Suppressor macrophage treated with lipopolysaccharide for 1 hour (primary cell): ENCODE measurements around the gene RASD2.
"Not testable (repeated sequence)": the region's sequence is repeated elsewhere in the genome, so short reads cannot be mapped to it uniquely, and the experiment has no call there.

Experiments used
- DNase-seq, 3 donors: peaks; one replicate each; pipeline ENCODE4 v3.0.0-alpha.2; 2020 to 2022

The RASD2 gene, protein sequence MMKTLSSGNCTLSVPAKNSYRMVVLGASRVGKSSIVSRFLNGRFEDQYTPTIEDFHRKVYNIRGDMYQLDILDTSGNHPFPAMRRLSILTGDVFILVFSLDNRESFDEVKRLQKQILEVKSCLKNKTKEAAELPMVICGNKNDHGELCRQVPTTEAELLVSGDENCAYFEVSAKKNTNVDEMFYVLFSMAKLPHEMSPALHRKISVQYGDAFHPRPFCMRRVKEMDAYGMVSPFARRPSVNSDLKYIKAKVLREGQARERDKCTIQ

GRCh38 chr22:35540595-35541253 lies at the start of gene RASD2:
RASD2 (plus strand) TSS chr22:35540831; CDS start chr22:35546810, 5,979 bp downstream.
- DNase-seq, result peak in 2 of 3 donors; percentile 22 to 55

- DNase-seq, result not testable (repeated sequence)
These were observed 49.3 kb upstream of the RASD2 start for GRCh38 chr22:35491061-35491907.

GRCh38 chr22:35491908-35492380 lies 48.7 kb upstream of the RASD2 start:
- DNase-seq, result no peak

GRCh38 chr22:35493074-35493473 lies 47.6 kb upstream of the RASD2 start:
- no peak for DNase-seq

- DNase-seq, result not testable (repeated sequence)
These were observed 44.9 kb upstream of the RASD2 start for GRCh38 chr22:35495711-35496110.

- DNase-seq, result no peak
These were observed 43.8 kb upstream of the RASD2 start for GRCh38 chr22:35496768-35497312.

DNA sequence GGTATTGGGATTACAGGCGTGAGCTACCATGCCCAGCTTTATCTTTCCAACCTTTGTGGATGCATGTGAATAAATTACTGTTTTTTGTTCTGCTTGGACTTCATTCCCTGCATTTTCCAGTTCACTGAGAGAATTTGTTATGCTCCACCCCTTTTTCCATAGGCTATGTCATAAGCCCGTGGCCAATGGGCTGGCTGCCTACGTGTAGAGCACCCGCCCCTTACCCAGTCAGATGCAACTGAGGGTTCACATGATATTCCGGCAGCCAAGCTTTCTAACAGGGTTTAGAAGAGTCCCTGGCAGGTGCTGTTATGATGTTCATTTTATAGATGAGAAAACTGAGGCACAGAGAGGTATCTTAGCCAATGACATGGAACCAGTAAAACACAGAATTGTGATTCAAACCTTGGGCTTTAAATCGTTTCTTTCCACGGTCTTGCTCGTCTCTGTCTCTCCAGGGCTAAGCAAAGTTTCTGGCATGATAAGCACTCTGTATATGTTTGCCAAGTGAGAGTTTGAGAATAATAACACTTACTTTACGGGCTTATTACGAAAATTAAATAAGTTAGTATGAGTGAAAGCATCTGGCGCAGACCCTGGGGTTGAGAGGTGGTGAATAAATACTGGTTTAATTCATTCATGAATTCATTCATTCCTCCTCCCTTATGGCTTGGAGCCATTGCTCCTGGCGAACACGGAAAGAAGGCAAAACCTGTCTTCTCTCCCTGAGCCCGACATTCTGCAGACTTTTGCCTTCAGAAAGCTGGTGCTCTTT lies 42.4 kb upstream of the RASD2 start:
- DNase-seq, result no peak

DNA sequence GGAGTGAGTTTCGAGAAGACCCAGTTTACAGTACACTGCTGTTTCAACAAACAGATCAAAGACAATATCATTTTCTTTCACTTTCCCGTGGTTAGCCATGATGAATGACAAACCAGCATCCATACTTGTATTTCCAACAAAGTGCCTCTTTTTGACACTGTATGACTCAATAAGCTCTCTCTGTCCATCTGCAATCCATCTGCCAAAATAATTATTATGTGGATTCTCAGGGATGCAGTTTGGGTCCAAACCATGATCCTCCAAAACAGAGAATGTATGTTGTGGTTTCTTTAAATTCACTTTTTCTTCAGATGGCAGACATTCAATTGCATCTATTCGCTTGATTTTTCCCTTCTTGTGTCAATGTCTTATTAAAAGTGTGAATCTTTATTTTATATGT lies 37.8 kb upstream of the RASD2 start:
- DNase-seq, result no peak

DNA sequence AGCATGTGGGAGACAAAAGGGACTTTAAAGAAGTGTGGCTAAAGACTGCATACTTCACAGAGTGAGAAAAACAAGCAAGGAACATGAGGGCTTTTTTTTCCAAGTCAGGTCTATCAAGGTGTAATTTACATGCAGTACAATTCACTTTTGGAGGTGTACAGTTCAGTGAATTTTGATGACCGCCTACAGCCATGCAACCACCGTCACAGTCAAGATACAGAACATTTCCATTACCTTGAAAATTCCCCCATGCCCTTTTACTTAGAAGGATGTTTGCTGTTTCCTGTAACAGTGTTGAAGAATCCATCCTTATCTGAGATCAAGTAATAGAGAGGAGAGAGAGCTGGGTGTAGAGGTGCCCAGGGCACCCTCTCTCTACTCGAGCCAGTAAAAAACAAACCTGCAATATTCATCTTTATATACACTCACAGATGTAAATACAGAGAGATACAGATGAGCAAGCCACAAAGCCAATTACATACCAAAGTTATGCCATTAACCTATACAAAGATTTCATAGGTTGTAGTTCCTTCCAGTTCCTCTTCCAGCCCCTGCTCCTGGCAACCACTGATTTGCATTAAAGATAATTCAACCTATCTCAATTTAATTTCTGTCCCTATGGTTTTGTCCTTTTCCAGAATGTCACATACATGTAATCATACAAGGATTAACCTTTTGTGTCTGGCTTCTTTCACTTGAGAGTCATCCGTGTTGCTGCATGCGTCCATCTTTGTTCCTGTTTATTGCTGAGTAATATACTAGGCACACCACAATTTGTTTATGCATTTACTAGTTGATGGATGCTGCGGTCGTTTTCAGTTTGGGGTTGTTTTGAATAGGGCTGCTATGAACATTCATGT lies 35.0 kb upstream of the RASD2 start:
- no peak for DNase-seq

DNA sequence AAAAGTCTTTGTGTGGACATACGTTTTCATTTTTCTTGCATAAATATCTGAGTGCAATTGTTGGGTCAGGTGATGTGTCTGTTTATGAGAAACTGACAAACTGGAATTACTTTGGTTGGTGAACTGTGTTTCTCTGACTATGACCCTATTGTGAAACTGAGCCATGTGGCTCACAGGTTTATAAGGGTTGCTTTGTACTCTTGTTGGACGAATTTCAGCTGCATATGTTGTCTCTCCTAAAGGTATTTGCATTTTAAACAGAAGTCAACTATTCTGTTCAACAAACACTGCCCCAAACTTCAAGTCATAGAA lies 34.4 kb upstream of the RASD2 start:
- DNase-seq, result no peak

DNA sequence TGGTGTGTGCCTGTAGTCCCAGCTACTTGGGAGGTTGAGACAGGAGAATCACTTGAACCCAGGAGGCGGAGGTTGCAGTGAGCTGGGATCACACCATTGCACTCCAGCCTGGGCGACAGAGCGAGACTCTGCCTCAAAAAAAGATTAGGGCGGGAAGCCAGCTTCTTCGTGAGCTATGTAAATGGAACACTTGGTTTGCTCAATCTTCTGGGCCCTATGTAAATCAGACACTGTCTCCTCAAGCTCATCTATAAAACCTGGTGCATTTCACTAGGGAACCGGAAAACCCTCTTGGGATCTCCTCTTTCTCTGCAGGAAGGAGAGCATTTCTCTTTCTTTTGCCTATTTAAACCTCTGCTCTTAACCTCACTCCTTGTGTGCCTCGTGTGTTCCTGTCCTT lies 32.8 kb upstream of the RASD2 start:
- not testable (repeated sequence) for DNase-seq

- DNase-seq, result no peak
These were observed 31.2 kb upstream of the RASD2 start for GRCh38 chr22:35509451-35509850.

DNA sequence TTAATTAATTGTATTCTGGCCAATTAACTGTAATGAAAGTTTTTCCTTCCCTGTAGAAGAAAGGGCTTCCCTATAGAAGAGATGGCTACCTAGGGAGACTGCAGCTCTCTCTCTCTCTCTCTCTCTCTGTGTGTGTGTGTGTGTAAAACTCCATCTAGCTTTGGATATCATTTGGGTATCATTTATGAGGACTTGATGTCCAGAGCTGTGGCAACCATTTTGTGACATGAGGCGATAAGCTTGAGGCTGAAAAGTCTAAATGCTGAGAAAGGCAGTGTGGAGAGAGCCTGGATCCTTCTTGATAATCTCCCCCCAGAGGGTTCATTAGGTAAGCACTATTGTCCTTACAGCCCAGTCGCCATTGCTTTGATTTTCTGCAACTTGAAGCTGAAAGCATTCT lies 30.7 kb upstream of the RASD2 start:
- no peak for DNase-seq

DNA sequence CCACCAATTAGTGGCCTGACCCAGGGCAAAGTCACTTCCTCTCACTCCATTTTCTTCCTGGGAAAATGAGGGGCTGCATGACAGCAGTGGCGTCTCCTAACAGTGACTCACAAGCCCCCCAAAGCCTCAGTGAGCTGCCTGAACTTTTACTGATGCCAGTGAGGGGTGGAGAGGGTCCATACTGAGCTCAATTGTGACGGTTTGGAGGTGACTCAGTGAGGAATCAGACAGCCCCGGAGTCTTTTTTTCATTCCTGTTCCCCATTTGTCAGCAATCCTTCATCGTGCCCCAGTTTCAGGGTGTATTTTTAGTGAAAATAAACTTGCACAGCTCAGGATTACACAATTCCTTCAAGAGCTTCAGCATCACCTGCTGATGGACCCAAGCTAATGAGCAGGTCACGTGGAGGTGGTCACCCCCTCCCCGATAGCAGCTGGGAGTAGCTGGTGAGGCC lies 30.1 kb upstream of the RASD2 start:
- peak; percentile 42 to 59 (median 54) for DNase-seq

- no peak for DNase-seq
These were observed 29.7 kb upstream of the RASD2 start for GRCh38 chr22:35510951-35511350.

DNA sequence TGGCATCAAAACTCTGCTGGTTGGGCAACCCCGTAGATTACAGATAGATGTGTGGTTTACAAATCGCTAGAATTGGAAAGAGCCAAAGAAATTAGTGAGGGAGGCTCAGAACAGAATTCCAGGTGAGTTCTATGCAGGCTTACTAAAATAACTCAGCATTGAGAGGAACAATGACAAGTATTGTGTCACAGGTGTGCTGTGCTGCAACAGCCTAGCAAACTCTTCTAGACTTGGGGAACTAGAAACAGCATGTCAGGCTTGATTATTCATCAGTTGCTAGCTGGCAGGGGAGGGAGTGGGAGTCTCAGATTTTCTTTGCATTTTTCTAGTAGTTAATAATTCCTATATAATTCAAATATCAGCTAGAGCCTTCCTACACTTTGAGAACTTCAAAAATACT lies 26.3 kb upstream of the RASD2 start:
- no peak for DNase-seq

DNA sequence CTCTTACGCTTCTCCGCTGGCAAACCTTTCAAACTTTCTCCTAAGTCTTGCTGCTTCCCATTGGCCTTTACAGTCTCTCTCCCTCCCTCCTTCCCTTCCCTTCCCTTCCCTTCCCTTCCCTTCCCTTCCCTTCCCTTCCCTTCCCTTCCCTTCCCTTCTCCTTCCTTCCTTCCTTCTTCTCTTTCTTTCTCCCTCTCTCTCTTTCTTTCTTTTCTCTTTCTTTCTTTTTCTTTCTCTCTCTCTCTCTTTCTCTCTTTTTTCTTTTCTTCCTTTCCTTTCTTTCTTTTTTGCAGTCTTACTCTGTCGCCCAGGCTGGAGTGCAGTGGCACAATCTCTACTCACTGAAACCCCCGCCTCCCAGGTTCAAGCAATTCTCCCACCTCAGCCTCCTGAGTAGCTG lies 24.7 kb upstream of the RASD2 start:
- DNase-seq, result not testable (repeated sequence)

- DNase-seq, result no peak
These were observed 23.9 kb upstream of the RASD2 start for GRCh38 chr22:35516723-35517122.

- no peak for DNase-seq
These were observed 23.4 kb upstream of the RASD2 start for GRCh38 chr22:35517207-35517606.

DNA sequence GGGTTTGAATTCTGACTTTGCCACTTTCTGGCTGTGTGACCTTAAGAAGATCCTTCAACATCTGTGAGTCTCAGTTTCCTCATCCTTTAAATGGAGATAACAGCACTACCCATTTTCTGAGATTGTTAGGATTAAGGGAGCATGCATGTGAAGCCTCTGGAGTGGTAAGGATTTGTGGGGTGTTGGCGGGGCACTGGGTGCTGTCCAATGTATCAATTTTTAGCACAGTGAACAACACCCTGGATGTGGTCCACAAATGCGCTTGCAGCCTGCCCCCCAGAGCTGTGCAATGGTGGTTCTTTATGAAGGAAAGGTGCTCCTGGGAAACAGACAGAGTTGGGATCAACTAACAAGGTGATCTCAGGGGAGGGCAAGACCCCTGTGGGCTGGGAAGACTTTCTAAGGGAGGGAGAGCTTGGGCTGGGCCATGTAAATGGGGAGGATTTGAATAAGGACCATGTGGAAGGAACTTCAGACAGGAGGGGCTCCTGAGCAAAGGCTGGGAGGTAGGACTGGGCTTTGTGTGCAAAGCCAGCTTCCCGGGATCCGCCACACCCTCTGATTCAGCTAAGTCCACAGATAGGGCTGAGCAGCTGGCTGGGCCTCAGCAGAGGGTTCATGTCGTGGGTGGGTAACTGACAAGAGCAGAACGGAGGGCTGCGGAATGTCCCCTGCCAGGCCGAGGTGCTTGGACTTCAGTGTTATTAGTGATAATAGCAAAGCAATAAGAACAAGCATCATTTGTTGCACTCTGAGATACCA lies 22.7 kb upstream of the RASD2 start:
- DNase-seq, result no peak

DNA sequence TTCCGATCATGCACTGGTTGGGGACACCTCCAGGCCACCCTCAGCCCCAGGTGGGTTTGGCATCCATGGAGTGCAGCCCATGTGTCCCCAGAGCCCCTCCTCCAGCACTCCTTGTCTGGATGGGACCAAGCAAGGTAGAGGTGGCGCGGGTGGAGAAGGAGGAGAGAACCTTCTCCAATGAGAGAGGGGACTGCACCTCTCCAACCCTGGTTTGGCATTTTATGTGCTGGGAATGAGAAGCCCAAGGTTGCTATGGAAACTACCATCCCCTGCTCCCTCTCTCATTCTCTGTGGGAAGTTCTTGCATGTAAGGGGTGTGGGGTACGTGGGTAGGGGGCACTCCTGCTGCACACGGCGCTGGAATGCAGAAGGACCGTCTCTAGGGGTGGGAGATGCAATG lies 21.8 kb upstream of the RASD2 start:
- no peak for DNase-seq
